ENCODE measurements around the gene TRAM1L1.

TRAM1L1 gene

GRCh38 chr4:117084866-117085701, at the start of gene TRAM1L1:
Gene TRAM1L1, minus strand, starts transcription at chr4:117085576. Its CDS starts 183 bp downstream, at chr4:117085393.
- DNase-seq, result no peak

- DNase-seq, result no peak
Measured at GRCh38 chr4:117134386-117134785, 49.0 kb upstream of the TRAM1L1 start.

- DNase-seq, result no peak
Measured at GRCh38 chr4:117096886-117097285, 11.5 kb upstream of the TRAM1L1 start.

DNA sequence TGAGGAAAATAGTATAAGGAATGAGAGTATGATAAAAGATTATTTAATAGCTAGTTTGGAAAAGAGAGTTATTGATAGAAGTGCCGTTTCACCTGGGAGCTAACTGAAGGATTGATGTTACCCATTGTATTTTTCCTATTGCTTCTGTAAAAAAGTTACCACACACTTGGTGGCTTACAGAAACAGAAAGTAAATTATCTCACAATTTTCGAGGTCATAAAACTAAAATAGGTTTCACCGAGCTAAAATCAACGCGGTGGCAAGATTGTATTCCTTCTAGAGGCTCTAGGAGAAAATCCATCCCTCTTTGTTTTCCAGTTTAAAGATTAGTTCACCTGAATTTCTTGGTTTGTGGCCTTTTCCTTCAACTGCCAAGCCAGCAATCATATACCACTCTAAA, 11.1 kb upstream of the TRAM1L1 start:
- DNase-seq, result no peak

DNA sequence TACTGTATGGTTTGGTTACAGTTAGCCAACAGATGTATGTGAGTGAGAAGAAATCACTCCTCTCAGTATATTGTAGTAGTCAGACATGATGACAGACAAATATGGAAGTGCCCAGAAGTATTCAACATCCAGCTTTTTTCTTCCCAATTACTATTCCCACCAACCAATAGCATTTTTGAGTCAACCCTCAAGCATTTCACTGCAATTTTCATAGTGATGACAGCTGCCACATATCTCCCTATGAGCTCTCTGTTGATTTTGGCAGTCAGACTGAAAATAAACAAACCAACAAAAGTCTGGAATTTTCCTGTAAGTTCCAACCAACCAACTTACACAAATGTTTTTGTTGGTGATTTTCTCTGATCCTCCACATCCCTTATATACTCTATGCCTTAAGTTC, 8.2 kb upstream of the TRAM1L1 start:
- no peak for DNase-seq

GRCh38 chr4:117077760-117078159, 7.6 kb downstream of the TRAM1L1 start:
- DNase-seq, result no peak

- DNase-seq, result no peak
Measured at GRCh38 chr4:117068120-117068519, 17.3 kb downstream of the TRAM1L1 start.

DNA sequence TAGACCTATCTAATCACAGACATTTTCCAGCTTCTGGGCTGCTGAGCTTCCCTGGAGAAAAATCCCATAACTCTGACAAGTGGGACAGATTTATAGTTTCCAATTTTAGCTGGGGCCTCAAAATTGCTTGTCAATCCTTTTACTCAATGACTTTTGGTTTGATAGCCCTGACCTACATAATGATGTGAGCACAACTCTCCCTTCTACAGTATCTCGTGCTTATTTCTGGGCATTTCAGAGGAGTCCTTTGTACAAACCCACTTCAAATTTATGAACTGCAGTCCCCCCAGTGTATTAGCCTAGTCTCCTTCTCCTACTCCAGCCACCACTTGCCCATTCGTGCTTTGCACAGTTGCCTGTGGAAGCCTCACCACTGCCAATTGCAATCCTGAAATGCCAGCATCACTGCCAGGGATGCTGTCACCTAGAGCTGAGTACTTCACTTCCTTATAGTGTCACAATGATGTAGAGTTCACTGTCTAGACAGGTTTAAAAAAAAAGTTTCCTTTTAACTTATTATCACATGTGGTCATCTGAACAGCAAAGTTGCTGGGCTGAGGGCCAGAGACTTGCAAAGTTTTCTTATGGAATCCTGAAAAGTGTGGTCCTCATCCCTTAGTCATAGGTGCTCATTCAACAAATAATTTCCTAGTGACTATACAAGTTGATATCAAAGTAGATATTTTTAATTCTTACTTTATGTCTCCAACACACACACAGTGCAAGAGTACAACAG, 21.2 kb downstream of the TRAM1L1 start:
- DNase-seq, result no peak

- DNase-seq, result no peak
Measured at GRCh38 chr4:117042962-117043361, 42.4 kb downstream of the TRAM1L1 start.
